ENCODE results near the gene WRNIP1. TPM values are rescaled to one million over a fixed set of nuclear protein-coding genes. Genes with fewer than 3 reads are reported as not detected.

The WRNIP1 gene
- total RNA-seq, 1 donor from 2014 or later: 46.5 TPM

DNA sequence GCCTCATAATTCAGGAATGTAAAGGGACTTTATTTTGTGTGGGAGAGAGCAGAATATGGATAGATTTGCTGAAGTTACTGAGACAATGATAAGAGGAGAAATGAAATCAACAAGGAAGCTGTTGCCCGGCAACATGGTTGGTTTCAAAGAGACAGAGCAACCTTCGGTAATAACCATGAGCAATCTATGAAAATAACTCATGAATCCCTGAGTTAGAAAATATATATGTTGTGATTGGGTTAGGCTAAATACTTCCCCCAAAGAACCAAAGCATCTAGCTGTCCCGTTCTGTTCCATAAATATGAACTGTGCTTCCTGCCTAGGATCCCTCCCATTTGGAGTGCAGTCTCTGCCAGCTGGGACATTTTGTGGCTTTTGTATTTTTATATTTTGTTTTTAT, 53.4 kb downstream of the WRNIP1 start:
- Mint-ChIP-seq H3K4me1 (ENCODE audit: low read depth, unreplicated experiment) (no peaks in the 10 kb centered on the region), H3K27ac (ENCODE audit: unreplicated experiment) (no peak overlapping the region), H3K27me3 (ENCODE audit: unreplicated experiment) (no peaks in the 10 kb centered on the region), H3K36me3 (ENCODE audit: unreplicated experiment) (peaks cover 14% of the 10 kb centered on the region), H3K4me3 (ENCODE audit: unreplicated experiment) (no peak overlapping the region), H3K9me3 (ENCODE audit: unreplicated experiment) (no peaks in the 10 kb centered on the region)
- TF ChIP-seq, protein P1, sequence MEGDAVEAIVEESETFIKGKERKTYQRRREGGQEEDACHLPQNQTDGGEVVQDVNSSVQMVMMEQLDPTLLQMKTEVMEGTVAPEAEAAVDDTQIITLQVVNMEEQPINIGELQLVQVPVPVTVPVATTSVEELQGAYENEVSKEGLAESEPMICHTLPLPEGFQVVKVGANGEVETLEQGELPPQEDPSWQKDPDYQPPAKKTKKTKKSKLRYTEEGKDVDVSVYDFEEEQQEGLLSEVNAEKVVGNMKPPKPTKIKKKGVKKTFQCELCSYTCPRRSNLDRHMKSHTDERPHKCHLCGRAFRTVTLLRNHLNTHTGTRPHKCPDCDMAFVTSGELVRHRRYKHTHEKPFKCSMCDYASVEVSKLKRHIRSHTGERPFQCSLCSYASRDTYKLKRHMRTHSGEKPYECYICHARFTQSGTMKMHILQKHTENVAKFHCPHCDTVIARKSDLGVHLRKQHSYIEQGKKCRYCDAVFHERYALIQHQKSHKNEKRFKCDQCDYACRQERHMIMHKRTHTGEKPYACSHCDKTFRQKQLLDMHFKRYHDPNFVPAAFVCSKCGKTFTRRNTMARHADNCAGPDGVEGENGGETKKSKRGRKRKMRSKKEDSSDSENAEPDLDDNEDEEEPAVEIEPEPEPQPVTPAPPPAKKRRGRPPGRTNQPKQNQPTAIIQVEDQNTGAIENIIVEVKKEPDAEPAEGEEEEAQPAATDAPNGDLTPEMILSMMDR (IDR thresholded peaks at IDR 0.05; ENCODE audit: partially characterized antibody, unreplicated experiment): no peak
- DNase-seq: no peak

DNA sequence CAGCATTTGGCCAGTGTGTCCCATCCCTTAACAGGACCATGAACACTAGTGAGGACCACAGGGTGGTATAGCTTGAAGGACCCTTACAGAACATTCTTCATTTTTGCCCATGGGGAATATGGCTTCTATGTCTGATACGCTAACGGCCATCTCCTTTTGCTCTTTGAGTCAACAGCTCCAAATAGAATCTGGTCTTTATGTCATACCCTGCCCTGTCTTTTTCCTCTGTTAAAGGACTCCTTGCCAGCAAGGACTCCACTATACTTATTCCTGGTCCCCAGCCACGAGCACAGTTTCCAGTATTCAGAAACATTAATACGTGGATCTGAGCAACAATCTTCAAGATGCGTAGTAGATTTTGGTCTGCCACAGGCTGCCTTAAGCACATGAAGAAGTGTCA, 53.9 kb downstream of the WRNIP1 start:
- Mint-ChIP-seq H3K4me1 (ENCODE audit: low read depth, unreplicated experiment) (no peaks in the 10 kb centered on the region), H3K36me3 (ENCODE audit: unreplicated experiment) (peaks cover 14% of the 10 kb centered on the region), H3K9me3 (ENCODE audit: unreplicated experiment) (no peaks in the 10 kb centered on the region)

DNA sequence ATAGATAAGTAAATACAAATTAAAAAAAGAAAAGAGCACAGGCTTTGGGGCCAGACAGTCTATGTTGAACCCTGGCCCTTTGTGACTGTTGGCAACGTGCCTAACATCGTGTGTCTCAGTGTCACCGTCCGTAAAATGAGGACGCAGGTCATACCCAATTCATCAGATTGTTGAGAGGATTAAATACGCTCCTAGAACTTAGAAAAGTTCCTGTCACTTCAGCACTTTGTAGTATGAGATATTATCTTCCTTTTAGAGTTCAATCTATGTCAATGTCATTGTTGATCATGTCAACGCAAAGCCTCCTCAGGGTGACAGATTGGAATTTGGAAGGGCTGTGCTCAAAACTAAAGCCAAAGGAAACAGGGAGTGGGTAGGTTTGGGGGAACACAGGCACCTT, 54.8 kb downstream of the WRNIP1 start:
- Mint-ChIP-seq H3K27ac (ENCODE audit: unreplicated experiment) (no peak overlapping the region), H3K4me1 (ENCODE audit: low read depth, unreplicated experiment) (no peaks in the 10 kb centered on the region)
- DNase-seq: no peak

More for the DNA sequence above, 53.9 kb downstream of the WRNIP1 start:
- DNase-seq: no peak
- Mint-ChIP-seq H3K27me3 (ENCODE audit: unreplicated experiment) (no peaks in the 10 kb centered on the region), H3K27ac (ENCODE audit: unreplicated experiment) (no peak overlapping the region), H3K4me3 (ENCODE audit: unreplicated experiment) (no peak overlapping the region)
- TF ChIP-seq, protein P1 (IDR thresholded peaks at IDR 0.05; ENCODE audit: partially characterized antibody, unreplicated experiment): no peak

DNA sequence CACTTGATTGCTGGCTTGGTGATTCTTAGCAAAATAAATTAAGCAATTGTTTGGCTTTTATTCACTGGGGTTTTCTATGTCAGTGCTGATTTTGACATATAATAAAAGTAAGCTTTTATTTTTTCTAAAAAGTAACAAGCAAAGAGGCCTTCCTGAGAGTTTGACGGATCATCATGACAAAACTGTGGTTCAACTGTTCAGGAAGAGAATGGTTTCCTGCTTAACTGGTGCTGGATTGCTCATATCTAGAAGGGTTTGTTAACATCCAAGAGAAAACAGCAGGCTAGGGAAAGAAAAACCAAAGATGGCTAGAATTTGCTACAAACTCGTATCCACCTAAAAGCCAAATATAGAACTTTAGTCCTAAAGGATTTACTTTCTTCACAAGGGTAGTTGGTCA, 55.2 kb downstream of the WRNIP1 start:
- Mint-ChIP-seq H3K4me3 (ENCODE audit: unreplicated experiment) (no peak overlapping the region), H3K27me3 (ENCODE audit: unreplicated experiment) (no peaks in the 10 kb centered on the region), H3K4me1 (ENCODE audit: low read depth, unreplicated experiment) (no peaks in the 10 kb centered on the region), H3K27ac (ENCODE audit: unreplicated experiment) (no peak overlapping the region), H3K9me3 (ENCODE audit: unreplicated experiment) (peaks cover 2% of the 10 kb centered on the region), H3K36me3 (ENCODE audit: unreplicated experiment) (peaks cover 13% of the 10 kb centered on the region)
- TF ChIP-seq, protein P1 (IDR thresholded peaks at IDR 0.05; ENCODE audit: partially characterized antibody, unreplicated experiment): no peak
- no peak for DNase-seq

More for the DNA sequence above, 54.8 kb downstream of the WRNIP1 start:
- H3K27me3 Mint-ChIP-seq (ENCODE audit: unreplicated experiment): no peaks in the 10 kb centered on the region
- peaks cover 14% of the 10 kb centered on the region for H3K36me3 Mint-ChIP-seq (ENCODE audit: unreplicated experiment)
- peaks cover 2% of the 10 kb centered on the region for H3K9me3 Mint-ChIP-seq (ENCODE audit: unreplicated experiment)
- TF ChIP-seq, protein P1 (IDR thresholded peaks at IDR 0.05; ENCODE audit: partially characterized antibody, unreplicated experiment): no peak
- H3K4me3 Mint-ChIP-seq (ENCODE audit: unreplicated experiment): no peak overlapping the region

DNA sequence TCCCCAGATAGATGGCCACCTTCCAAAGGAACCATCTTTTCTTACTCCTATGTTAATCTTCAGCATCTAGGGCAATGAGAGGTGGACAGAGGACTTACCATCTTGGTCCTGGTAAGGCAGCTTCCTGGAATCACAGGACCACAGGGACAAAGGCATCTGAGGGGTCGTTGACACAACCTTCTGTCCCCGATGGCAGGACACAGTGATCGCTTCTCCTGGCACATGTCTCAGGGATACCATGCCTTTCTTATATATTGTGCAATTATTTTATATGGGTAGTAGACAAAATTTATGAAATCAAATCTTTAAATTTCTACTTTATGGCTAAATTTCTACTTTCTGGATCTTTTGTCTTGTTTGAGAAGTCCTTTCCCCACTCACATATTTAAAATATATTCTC, 56.4 kb downstream of the WRNIP1 start:
- no peaks in the 10 kb centered on the region for H3K27me3 Mint-ChIP-seq (ENCODE audit: unreplicated experiment)
- TF ChIP-seq, protein P1 (IDR thresholded peaks at IDR 0.05; ENCODE audit: partially characterized antibody, unreplicated experiment): no peak
- no peak overlapping the region for H3K4me3 Mint-ChIP-seq (ENCODE audit: unreplicated experiment)
- H3K36me3 Mint-ChIP-seq (ENCODE audit: unreplicated experiment): peaks cover 2% of the 10 kb centered on the region
- no peaks in the 10 kb centered on the region for H3K4me1 Mint-ChIP-seq (ENCODE audit: low read depth, unreplicated experiment)
- no peak overlapping the region for H3K27ac Mint-ChIP-seq (ENCODE audit: unreplicated experiment)
- DNase-seq: no peak
- peaks cover 2% of the 10 kb centered on the region for H3K9me3 Mint-ChIP-seq (ENCODE audit: unreplicated experiment)

Data from glutamatergic neuron (in vitro differentiated cells).